Upper lobe of left lung (tissue), 6 donors: ENCODE measurements around the gene IGFN1. TPM values are rescaled to one million over a fixed set of nuclear protein-coding genes. Genes with fewer than 3 reads are reported as not detected.

ENCODE experiments used
- ATAC-seq, 2 donors: fragments of 200-7000 bp; cut with Tn5 transposase; one replicate each; pipeline ENCODE4 v1.9.1; 2022; ENCODE audit warnings: mild to moderate bottlenecking in 2 of 2, moderate library complexity in 2 of 2; ENCODE audit not compliant: low FRiP score in 2 of 2
- DNase-seq, 2 donors: peaks; one replicate each; pipeline ENCODE4 v3.0.0-alpha.2; 2019 to 2020
- H3K27ac ChIP-seq, 4 donors: fragments of 200-600 bp; sonication (generic); one replicate each; pipeline ENCODE4 v1.5.1; 2016 to 2019
- H3K27me3 ChIP-seq, 4 donors: fragments of 200-600 bp; sonication (generic); one replicate each; pipeline ENCODE4 v1.5.1; 2017 to 2019
- H3K36me3 ChIP-seq, 4 donors: fragments of 200-600 bp; sonication (generic); one replicate each; pipeline ENCODE4 v1.5.1; 2016 to 2019
- H3K4me1 ChIP-seq, 4 donors: fragments of 200-600 bp; sonication (generic); one replicate each; pipeline ENCODE4 v1.5.1; 2018 to 2019
- H3K4me3 ChIP-seq, 4 donors: fragments of 200-600 bp; sonication (generic); one replicate each; pipeline ENCODE4 v1.5.1; 2017 to 2019; ENCODE audit warnings: mild to moderate bottlenecking in 2 of 4, moderate library complexity in 1 of 4
- H3K9me3 ChIP-seq, 4 donors: fragments of 200-600 bp; sonication (generic); one replicate each; pipeline ENCODE4 v1.5.1; 2018 to 2019
- EP300 ChIP-seq, 4 donors: sonication (generic); formaldehyde crosslinking; IDR thresholded peaks; one replicate each; pipeline ENCODE4 v1.5.1; 2017; ENCODE audit warnings: antibody characterized with exemption in 4 of 4, control low read depth in 2 of 4
- POLR2A ChIP-seq, 4 donors: fragments of 450-650 bp; IDR thresholded peaks; one replicate each; pipeline ENCODE4 v1.5.1; 2016 to 2017; ENCODE audit warnings: antibody characterized with exemption in 4 of 4, mild to moderate bottlenecking in 2 of 4
- POLR2AphosphoS5 ChIP-seq, 2 donors: sonication (generic); formaldehyde crosslinking; IDR thresholded peaks; one replicate each; pipeline ENCODE4 v1.5.1; 2017; ENCODE audit warnings: antibody characterized with exemption in 2 of 2
- WGBS, 2 donors: methylation state at CpG; one replicate each; pipeline ENCODE4 v1.1.5; 2017 to 2018; 5-methylcytosine and 5-hydroxymethylcytosine counted together
- total RNA-seq, 6 donors: library from RNA; depleted of rRNA in 4 of 6; stranded (reverse); fragments of >200 nt in 4 of 6; gene quantifications; one replicate each; pipeline versions ENCODE4 v1.1.0 to v1.2.1, GENCODE V29; 2016 to 2021
- TF ChIP-seq, protein P1 (sequence below), 6 experiments: fragments of 450-650 bp in 4 of 6; fragments of 200-600 bp in 2 of 6; sonication (generic) in 2 of 6; IDR thresholded peaks; one replicate each; pipeline ENCODE4 v1.5.1; 2016 to 2019; ENCODE audit warnings: antibody characterized with exemption in 6 of 6
- donor health status: DM: no; HTN: no; CAD: no; lungs with moderate emphysema.
- donor health status: DM: no; HTN: yes; CAD: no; lungs with severe emphysema.

Gene IGFN1
- total RNA-seq, 6 donors from 2014 or later: 0.11 to 6.3 (median 0.79) TPM; not detected in 2

GRCh38 chr1:201189085-201189484 lies 1.5 kb upstream of the IGFN1 start:
- DNase-seq (no peak), ATAC-seq (no peak)
- H3K36me3 ChIP-seq: no peaks in the 10 kb centered on the region
- no peak for TF ChIP-seq POLR2AphosphoS5 (IDR thresholded peaks at IDR 0.05)
- TF ChIP-seq EP300 (IDR thresholded peaks at IDR 0.05): no peak
- no peak for TF ChIP-seq POLR2A (IDR thresholded peaks at IDR 0.05)
- TF ChIP-seq, protein P1, sequence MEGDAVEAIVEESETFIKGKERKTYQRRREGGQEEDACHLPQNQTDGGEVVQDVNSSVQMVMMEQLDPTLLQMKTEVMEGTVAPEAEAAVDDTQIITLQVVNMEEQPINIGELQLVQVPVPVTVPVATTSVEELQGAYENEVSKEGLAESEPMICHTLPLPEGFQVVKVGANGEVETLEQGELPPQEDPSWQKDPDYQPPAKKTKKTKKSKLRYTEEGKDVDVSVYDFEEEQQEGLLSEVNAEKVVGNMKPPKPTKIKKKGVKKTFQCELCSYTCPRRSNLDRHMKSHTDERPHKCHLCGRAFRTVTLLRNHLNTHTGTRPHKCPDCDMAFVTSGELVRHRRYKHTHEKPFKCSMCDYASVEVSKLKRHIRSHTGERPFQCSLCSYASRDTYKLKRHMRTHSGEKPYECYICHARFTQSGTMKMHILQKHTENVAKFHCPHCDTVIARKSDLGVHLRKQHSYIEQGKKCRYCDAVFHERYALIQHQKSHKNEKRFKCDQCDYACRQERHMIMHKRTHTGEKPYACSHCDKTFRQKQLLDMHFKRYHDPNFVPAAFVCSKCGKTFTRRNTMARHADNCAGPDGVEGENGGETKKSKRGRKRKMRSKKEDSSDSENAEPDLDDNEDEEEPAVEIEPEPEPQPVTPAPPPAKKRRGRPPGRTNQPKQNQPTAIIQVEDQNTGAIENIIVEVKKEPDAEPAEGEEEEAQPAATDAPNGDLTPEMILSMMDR (IDR thresholded peaks at IDR 0.05): no peak
- 75 to 100% methylated on average over 1 to 2 of the region's 2 CpGs for WGBS, 2 donors
- no peak overlapping the region for H3K4me3 ChIP-seq
- no peaks in the 10 kb centered on the region for H3K27me3 ChIP-seq
- H3K27ac ChIP-seq: no peak overlapping the region
- H3K9me3 ChIP-seq: no peaks in the 10 kb centered on the region
- peaks cover 0 to 6% (median 0%) of the 10 kb centered on the region in 4 donors for H3K4me1 ChIP-seq

DNA sequence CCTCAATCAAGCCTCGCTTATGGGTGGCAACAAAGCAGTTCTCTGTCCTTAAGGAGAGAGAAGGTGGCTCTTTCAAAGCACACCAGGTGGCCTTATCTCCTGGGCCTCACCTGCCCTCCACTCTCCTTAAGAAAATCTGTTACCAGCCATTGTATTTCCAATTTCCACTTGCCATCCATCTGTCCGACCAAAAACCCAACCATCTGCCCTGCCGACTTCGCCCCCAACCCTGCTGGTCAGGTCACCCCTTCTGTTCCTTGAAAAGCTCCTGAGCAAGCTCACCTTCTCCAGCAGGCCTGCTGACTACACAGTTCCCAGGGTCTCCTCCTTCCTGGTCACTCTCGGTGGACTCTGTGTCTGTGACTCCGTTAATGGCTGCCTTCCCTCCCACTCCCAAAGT lies 619 bp upstream of the IGFN1 start:
- DNase-seq (no peak), ATAC-seq (no peak)
- no peaks in the 10 kb centered on the region for H3K27me3 ChIP-seq
- H3K9me3 ChIP-seq: no peaks in the 10 kb centered on the region
- H3K4me1 ChIP-seq: no peaks in the 10 kb centered on the region
- H3K27ac ChIP-seq: no peak overlapping the region
- no peak for TF ChIP-seq POLR2A (IDR thresholded peaks at IDR 0.05)
- no peak for TF ChIP-seq EP300 (IDR thresholded peaks at IDR 0.05)
- TF ChIP-seq, protein P1 (IDR thresholded peaks at IDR 0.05): no peak
- TF ChIP-seq POLR2AphosphoS5 (IDR thresholded peaks at IDR 0.05): no peak
- H3K36me3 ChIP-seq: no peaks in the 10 kb centered on the region
- no peak overlapping the region for H3K4me3 ChIP-seq
- WGBS, 2 donors: 76 to 93% methylated on average over 6 of the region's 6 CpGs

DNA sequence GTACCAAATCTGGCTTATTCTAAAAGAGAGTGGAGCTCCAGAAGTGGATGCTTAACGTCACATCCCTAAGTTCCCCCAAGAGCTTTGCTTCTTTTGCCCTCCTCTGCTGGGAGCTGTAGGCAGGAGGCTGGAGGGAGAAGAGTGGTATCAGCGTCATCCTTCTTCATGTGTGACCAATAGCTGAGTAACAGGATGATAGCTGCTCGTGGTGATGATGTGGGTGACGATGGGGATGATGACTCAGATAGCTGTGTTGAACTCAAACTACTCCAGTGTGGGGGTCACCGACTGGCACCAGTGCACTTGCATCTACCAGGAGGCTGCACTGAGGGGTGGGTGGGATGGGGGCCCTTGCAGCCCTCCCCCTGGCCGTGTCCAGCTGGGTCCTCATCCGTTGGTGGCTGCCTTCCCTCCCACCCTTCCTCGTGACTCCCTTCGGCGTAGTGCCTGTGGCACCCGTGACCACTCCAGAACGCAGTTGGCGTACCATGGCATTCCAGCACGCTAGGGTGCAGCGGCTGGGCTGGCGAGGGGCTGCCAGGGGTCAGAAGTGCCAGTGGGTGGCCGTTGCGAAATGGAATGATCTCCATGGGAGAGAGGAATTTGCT lies 1.1 kb downstream of the IGFN1 start:
- DNase-seq (peak in 1 of 2 donors; percentile 77), ATAC-seq (no peak)
- 64 to 71% methylated on average over 3 to 18 of the region's 18 CpGs for WGBS, 2 donors
- no peaks in the 10 kb centered on the region for H3K4me1 ChIP-seq
- TF ChIP-seq POLR2A (IDR thresholded peaks at IDR 0.05) (no peak), POLR2AphosphoS5 (IDR thresholded peaks at IDR 0.05) (no peak), EP300 (IDR thresholded peaks at IDR 0.05) (no peak)
- TF ChIP-seq, protein P1 (IDR thresholded peaks at IDR 0.05): no peak
- H3K9me3 ChIP-seq: no peaks in the 10 kb centered on the region
- no peak overlapping the region for H3K4me3 ChIP-seq
- no peaks in the 10 kb centered on the region for H3K27me3 ChIP-seq
- no peak overlapping the region for H3K27ac ChIP-seq
- H3K36me3 ChIP-seq: no peaks in the 10 kb centered on the region

DNA sequence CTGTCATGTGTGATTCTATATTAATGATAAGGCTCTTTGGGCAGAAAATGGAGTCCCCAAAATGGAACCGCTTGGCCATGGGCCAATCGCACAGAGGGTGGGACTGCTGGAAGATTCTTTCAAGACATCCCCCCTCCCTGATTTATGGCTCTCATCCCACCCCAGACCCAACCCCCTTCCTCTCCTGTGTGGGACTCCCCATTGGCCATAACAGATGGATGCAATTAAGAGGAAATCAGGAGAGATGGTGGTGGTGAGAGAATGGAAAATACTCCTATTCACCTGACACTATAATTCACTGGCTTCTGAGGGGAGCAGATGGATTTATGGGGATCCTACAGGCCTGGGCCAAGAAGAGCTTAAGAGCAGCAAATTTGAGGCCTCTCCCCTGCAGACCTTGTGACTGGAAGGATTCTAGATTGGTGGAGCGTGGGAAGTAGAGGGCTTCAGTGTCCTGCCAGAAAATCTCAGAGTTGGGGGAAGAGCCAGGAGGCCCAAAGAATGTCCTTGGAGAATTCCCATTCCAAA lies 1.7 kb downstream of the IGFN1 start:
- no peaks in the 10 kb centered on the region for H3K4me1 ChIP-seq
- H3K9me3 ChIP-seq: no peaks in the 10 kb centered on the region
- no peak for DNase-seq
- TF ChIP-seq EP300 (IDR thresholded peaks at IDR 0.05) (no peak), POLR2AphosphoS5 (IDR thresholded peaks at IDR 0.05) (no peak), POLR2A (IDR thresholded peaks at IDR 0.05) (no peak)
- TF ChIP-seq, protein P1 (IDR thresholded peaks at IDR 0.05): no peak
- H3K27me3 ChIP-seq: no peaks in the 10 kb centered on the region
- no peak overlapping the region for H3K27ac ChIP-seq
- WGBS, 2 donors: 83 to 88% methylated on average over 3 of the region's 3 CpGs
- ATAC-seq: no peak
- H3K4me3 ChIP-seq: no peak overlapping the region
- H3K36me3 ChIP-seq: no peaks in the 10 kb centered on the region

DNA sequence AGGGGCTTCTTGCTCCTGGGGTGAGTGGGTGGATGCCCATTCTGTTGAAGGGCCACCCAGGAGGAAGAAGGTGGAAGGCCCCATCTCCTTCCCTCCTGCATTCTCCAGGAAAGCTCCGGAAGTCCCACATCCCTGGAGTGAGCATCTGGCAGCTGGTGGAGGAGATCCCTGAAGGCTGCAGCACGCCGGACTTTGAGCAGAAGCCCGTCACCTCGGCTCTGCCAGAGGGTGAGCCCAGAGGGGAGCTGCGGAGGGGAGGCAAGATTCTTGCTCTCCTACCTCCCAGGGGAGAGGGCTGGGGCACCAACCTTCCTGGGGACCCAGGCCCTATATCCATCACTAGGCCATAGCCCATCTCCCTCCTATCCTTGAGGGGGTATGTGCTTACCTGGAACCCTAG lies 3.4 kb downstream of the IGFN1 start:
- no peak for DNase-seq

More for the DNA sequence above, 3.4 kb downstream of the IGFN1 start:
- Histone ChIP-seq H3K27me3 (no peaks in the 10 kb centered on the region), H3K9me3 (no peaks in the 10 kb centered on the region), H3K4me3 (no peak overlapping the region), H3K27ac (no peak overlapping the region), H3K36me3 (no peaks in the 10 kb centered on the region), H3K4me1 (no peaks in the 10 kb centered on the region)
- no peak for ATAC-seq
- 86 to 89% methylated on average over 5 to 6 of the region's 6 CpGs for WGBS, 2 donors
- TF ChIP-seq POLR2AphosphoS5 (IDR thresholded peaks at IDR 0.05) (no peak), EP300 (IDR thresholded peaks at IDR 0.05) (no peak), POLR2A (IDR thresholded peaks at IDR 0.05) (no peak)
- TF ChIP-seq, protein P1 (IDR thresholded peaks at IDR 0.05): no peak
